ENCODE data around the gene INO80. TPM values are rescaled to one million over a fixed set of nuclear protein-coding genes. Genes with fewer than 3 reads are reported as not detected.

Gene INO80
- total RNA-seq, 4 donors from 2014 or later, result 17.5 to 111 (median 40.1) TPM

DNA sequence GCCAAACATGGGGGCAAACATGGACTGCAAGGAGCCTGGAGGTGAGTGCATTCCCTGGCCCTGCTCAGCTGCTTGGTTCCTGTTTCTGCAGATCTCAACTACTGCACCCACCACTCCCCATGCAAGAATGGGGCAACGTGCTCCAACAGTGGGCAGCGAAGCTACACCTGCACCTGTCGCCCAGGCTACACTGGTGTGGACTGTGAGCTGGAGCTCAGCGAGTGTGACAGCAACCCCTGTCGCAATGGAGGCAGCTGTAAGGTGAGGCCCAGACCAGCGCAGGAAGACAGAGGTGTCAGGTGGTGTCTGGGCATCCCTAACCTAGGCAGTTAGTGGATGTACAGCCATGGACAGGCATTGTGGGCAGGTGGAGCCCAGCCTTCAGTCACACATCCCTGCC lies 181.6 kb downstream of the INO80 start:
- TF ChIP-seq, protein P1, sequence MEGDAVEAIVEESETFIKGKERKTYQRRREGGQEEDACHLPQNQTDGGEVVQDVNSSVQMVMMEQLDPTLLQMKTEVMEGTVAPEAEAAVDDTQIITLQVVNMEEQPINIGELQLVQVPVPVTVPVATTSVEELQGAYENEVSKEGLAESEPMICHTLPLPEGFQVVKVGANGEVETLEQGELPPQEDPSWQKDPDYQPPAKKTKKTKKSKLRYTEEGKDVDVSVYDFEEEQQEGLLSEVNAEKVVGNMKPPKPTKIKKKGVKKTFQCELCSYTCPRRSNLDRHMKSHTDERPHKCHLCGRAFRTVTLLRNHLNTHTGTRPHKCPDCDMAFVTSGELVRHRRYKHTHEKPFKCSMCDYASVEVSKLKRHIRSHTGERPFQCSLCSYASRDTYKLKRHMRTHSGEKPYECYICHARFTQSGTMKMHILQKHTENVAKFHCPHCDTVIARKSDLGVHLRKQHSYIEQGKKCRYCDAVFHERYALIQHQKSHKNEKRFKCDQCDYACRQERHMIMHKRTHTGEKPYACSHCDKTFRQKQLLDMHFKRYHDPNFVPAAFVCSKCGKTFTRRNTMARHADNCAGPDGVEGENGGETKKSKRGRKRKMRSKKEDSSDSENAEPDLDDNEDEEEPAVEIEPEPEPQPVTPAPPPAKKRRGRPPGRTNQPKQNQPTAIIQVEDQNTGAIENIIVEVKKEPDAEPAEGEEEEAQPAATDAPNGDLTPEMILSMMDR (IDR thresholded peaks at IDR 0.05), result no peak
- TF ChIP-seq POLR2A (IDR thresholded peaks at IDR 0.05), result no peak
- H3K27me3 ChIP-seq, result no peaks in the 10 kb centered on the region
- no peaks in the 10 kb centered on the region for H3K9me3 ChIP-seq
- no peak overlapping the region for H3K4me3 ChIP-seq
- peaks cover 0 to 36% (median 0%) of the 10 kb centered on the region in 3 donors for H3K36me3 ChIP-seq
- no peak for DNase-seq
- no peak overlapping the region for H3K27ac ChIP-seq
- H3K4me1 ChIP-seq, result peaks cover 0 to 41% (median 14%) of the 10 kb centered on the region in 4 donors

DNA sequence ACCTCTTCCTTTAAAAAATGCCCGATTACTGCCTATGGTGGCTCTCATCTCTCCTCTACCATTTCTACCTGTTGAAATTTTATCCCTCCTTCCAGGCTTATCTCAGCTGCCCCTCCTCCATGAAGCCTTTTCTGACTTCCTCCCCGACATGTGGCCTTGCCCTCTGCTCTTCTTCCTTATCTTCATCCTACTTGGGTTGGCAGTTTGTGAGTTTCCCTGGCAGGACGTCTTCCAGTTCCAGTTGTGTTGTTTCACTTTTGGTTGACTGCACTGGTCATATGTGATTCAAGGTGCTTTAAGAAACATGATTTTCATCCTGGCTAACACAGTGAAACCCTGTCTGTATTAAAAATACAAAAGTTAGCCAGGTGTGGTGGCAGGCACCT lies 182.6 kb downstream of the INO80 start:
- Histone ChIP-seq H3K27ac (peak overlapping the region in 3 of 4 donors; percentile 46 to 72 (median 61)), H3K4me1 (peaks cover under 1 to 48% (median 20%) of the 10 kb centered on the region in 4 donors), H3K27me3 (no peaks in the 10 kb centered on the region), H3K9me3 (no peaks in the 10 kb centered on the region), H3K4me3 (no peak overlapping the region), H3K36me3 (peaks cover 0 to 36% (median 0%) of the 10 kb centered on the region in 3 donors)
- DNase-seq, result no peak
- TF ChIP-seq POLR2A (IDR thresholded peaks at IDR 0.05), result no peak
- TF ChIP-seq, protein P1 (IDR thresholded peaks at IDR 0.05), result no peak

DNA sequence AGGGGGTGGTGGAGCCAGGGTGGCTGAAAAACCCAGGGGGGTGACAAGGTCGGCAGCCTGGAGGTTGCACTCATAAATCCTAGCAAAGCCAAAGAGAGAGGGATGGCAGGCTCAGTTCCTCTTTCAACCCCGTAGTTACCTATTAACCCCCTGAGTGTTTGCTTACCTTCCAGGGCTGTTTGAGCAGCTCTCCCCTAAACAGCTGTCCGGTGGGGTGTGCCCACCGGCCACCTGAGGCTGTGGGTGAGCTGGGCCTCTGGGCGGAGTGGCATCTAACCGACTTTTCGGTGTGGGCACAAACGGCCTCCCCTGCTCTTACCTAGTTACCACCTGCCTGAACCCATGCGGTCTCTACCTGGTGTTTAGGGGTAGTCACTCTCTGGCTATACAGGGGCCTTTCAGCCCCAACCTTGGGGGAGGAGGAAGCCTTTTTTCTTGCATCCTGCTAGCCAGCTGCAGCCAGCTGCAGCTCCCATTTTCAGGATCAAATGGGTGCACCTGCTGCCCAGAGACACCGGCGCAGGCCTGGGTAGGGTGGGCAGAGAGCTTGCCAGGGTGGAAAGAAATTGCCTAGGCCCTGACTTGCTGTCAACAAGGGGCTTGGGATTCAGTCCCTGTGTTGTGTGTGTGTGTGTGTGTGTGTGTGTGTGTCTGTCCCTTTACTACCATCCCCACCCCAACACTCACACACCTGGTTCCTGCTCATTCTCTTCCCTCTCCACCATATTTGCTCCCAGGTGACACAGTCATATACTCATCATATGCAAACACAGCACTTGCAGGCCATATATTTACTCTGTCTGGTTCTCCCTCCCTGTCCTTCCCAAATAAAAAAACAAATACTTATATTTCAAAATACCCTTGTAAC lies 183.2 kb downstream of the INO80 start:
- no peaks in the 10 kb centered on the region for H3K27me3 ChIP-seq
- no peaks in the 10 kb centered on the region for H3K9me3 ChIP-seq
- TF ChIP-seq, protein P1 (IDR thresholded peaks at IDR 0.05), result no peak
- TF ChIP-seq POLR2A (IDR thresholded peaks at IDR 0.05), result no peak
- peak overlapping the region in 2 of 4 donors; percentile 58 to 68 for H3K4me3 ChIP-seq
- DNase-seq, result no peak
- H3K36me3 ChIP-seq, result peaks cover 0 to 35% (median 0%) of the 10 kb centered on the region in 3 donors
- H3K27ac ChIP-seq, result peak overlapping the region in 3 of 4 donors; percentile 46 to 72 (median 61)
- peaks cover 5 to 52% (median 26%) of the 10 kb centered on the region in 4 donors for H3K4me1 ChIP-seq

DNA sequence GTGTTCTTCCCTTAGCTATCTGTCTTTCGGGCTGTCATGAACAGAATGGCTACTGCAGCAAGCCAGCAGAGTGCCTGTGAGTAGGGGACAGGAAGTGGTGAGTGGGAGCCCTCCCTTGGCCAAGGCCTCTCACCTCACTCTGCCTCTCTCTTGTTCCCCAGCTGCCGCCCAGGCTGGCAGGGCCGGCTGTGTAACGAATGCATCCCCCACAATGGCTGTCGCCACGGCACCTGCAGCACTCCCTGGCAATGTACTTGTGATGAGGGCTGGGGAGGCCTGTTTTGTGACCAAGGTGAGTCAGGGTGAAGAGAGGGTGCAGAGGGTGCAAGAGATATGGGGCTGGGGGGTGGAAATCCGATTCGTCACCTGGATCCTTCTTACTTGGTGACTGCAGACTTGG lies 183.9 kb downstream of the INO80 start:
- H3K4me3 ChIP-seq, result peak overlapping the region in 2 of 4 donors; percentile 58 to 68
- no peaks in the 10 kb centered on the region for H3K27me3 ChIP-seq

DNA sequence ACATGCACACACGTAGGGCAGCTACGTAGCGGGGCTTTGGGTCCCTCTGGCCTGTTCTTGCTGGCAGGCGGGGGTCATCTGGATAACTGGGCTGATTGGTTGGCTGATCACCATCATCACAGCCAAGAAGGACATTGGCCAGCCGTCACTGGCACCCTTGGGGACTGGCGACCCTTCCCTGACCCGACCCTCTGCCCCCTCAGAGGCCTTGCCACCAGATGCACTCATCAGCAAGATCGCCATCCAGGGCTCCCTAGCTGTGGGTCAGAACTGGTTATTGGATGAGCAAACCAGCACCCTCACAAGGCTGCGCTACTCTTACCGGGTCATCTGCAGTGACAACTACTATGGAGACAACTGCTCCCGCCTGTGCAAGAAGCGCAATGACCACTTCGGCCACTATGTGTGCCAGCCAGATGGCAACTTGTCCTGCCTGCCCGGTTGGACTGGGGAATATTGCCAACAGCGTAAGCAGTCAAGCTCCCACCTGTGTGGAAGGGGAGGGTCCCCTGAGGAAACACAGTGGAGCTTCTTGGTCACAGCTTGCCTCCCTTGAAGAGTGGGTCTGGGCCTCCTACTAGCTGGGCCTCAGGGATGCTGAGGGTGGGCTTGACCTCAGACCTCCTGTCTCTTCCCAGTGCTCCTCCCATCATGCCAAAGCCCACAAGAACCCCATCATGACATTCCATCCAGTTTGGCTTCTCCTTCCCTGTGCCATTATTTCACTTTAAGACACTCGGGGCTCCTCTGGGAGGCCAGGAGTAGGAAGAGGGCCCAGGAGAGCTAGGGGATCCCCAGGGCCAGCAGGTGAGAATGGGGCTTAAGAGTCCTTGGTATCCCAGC lies 184.6 kb downstream of the INO80 start:
- peak overlapping the region in 3 of 4 donors; percentile 6 to 72 (median 61) for H3K27ac ChIP-seq
- TF ChIP-seq, protein P1 (IDR thresholded peaks at IDR 0.05), result no peak
- TF ChIP-seq POLR2A (IDR thresholded peaks at IDR 0.05), result no peak
- peaks cover 5 to 65% (median 37%) of the 10 kb centered on the region in 4 donors for H3K4me1 ChIP-seq
- H3K27me3 ChIP-seq, result no peaks in the 10 kb centered on the region
- H3K4me3 ChIP-seq, result peak overlapping the region in 3 of 4 donors; percentile 35 to 68 (median 58)
- peaks cover 0 to 21% (median 0%) of the 10 kb centered on the region in 3 donors for H3K36me3 ChIP-seq
- no peaks in the 10 kb centered on the region for H3K9me3 ChIP-seq
- DNase-seq, result no peak

More for the DNA sequence above, 183.9 kb downstream of the INO80 start:
- Histone ChIP-seq H3K9me3 (no peaks in the 10 kb centered on the region), H3K4me1 (peaks cover 5 to 59% (median 32%) of the 10 kb centered on the region in 4 donors), H3K36me3 (peaks cover 0 to 27% (median 0%) of the 10 kb centered on the region in 3 donors), H3K27ac (peak overlapping the region in 3 of 4 donors; percentile 46 to 72 (median 61))
- DNase-seq, result no peak
- TF ChIP-seq, protein P1 (IDR thresholded peaks at IDR 0.05), result no peak
- TF ChIP-seq POLR2A (IDR thresholded peaks at IDR 0.05), result no peak
